B cell (primary cell): ENCODE measurements around the gene SLC24A3. TPM values are rescaled to one million over a fixed set of nuclear protein-coding genes. Genes with fewer than 3 reads are reported as not detected.

Source experiments
- ATAC-seq: fragments of 200-7000 bp; cut with Tn5 transposase; one replicate; pipeline ENCODE4 v1.10.0; 2021; ENCODE audit warnings: low read depth, mild to moderate bottlenecking, moderate number of reproducible peaks, moderate library complexity
- CTCF ChIA-PET: fragments of 350-600 bp; sonication (Branson Sonifier 250); formaldehyde crosslinking; loops from one replicate; lab custom pipeline; 2021; ENCODE audit warnings: antibody characterized with exemption, inconsistent platforms; lab: Charles Lee
- POLR2A ChIA-PET: fragments of 350-600 bp; sonication (Branson Sonifier 250); formaldehyde crosslinking; loops from one replicate; lab custom pipeline; 2021; ENCODE audit warnings: antibody characterized with exemption; lab: Charles Lee
- DNase-seq: peaks from one replicate; pipeline ENCODE4 v3.0.0; 2013
- H2AFZ ChIP-seq: 2 replicates; pipeline ENCODE4 v1.6.1; 2012; ENCODE audit warnings: mild to moderate bottlenecking, low read depth, low read length; ENCODE audit not compliant: insufficient read depth, poor library complexity, severe bottlenecking
- H3K27ac ChIP-seq, 2 donors: 1 replicate in 1 of 2; 2 replicates in 1 of 2; pipeline ENCODE4 v1.5.1; 2012 to 2013; ENCODE audit warnings: low read length in 2 of 2, mild to moderate bottlenecking in 2 of 2, moderate library complexity in 1 of 2
- H3K27me3 ChIP-seq, 4 experiments: fragments of 200-600 bp in 1 of 4; sonication (generic) in 1 of 4; replicated peaks in 1 of 4; 1 replicate in 2 of 4; 2 replicates in 2 of 4; pipeline versions ENCODE4 v1.6.1 to v1.7.0; 2013 to 2016; ENCODE audit warnings: low read length in 3 of 4, mild to moderate bottlenecking in 2 of 4, mixed read lengths in 1 of 4, moderate library complexity in 1 of 4; ENCODE audit not compliant: insufficient read depth in 4 of 4, control insufficient read depth in 3 of 4; ENCODE audit errors: control extremely low read depth in 1 of 4
- H3K36me3 ChIP-seq, 2 experiments: replicated peaks in 1 of 2; 1 replicate in 1 of 2; 2 replicates in 1 of 2; pipeline versions ENCODE4 v1.6.1 to v1.7.1; 2013; ENCODE audit warnings: low read length in 1 of 2; ENCODE audit not compliant: insufficient read depth in 2 of 2, control insufficient read depth in 1 of 2; ENCODE audit errors: control extremely low read depth in 1 of 2, extremely low read depth in 1 of 2
- H3K4me1 ChIP-seq, 2 donors: fragments of 200-600 bp in 1 of 2; sonication (generic) in 1 of 2; 1 replicate in 1 of 2; 2 replicates in 1 of 2; pipeline versions ENCODE4 v1.5.1 to v1.6.1; 2013 to 2017; ENCODE audit warnings: low read length in 2 of 2; ENCODE audit not compliant: control insufficient read depth in 2 of 2, insufficient read depth in 2 of 2
- H3K4me2 ChIP-seq: replicated peaks from 2 replicates; pipeline ENCODE3; 2012; ENCODE audit warnings: mild to moderate bottlenecking, low read depth, low read length; ENCODE audit not compliant: poor library complexity, severe bottlenecking
- H3K4me3 ChIP-seq, 5 experiments: fragments of 200-600 bp in 1 of 5; sonication (generic) in 1 of 5; 1 replicate in 3 of 5; 2 replicates in 2 of 5; pipeline versions ENCODE4 v1.5.1 to v1.7.0; 2011 to 2016; ENCODE audit warnings: low read length in 4 of 5, mild to moderate bottlenecking in 4 of 5, low read depth in 2 of 5, control low read depth in 1 of 5, moderate library complexity in 1 of 5; ENCODE audit not compliant: insufficient read depth in 1 of 5; ENCODE audit errors: control extremely low read depth in 1 of 5, extremely low read depth in 1 of 5
- H3K79me2 ChIP-seq: fragments of 200-600 bp; sonication (generic); one replicate; pipeline ENCODE4 v1.6.0; 2016; ENCODE audit warnings: low read length; ENCODE audit not compliant: control insufficient read depth, insufficient read depth
- H3K9ac ChIP-seq: fragments of 200-600 bp; sonication (generic); 2 replicates; pipeline ENCODE4 v1.6.1; 2017; ENCODE audit warnings: mild to moderate bottlenecking, low read length, moderate library complexity
- H3K9me3 ChIP-seq, 3 donors: one replicate each; pipeline versions ENCODE4 v1.6.1 to v1.7.1; 2013; ENCODE audit warnings: low read length in 2 of 3; ENCODE audit not compliant: control insufficient read depth in 2 of 3, insufficient read depth in 1 of 3; ENCODE audit errors: control extremely low read depth in 1 of 3
- H4K20me1 ChIP-seq: 2 replicates; pipeline ENCODE4 v1.6.0; 2012; ENCODE audit warnings: mild to moderate bottlenecking, low read length; ENCODE audit not compliant: insufficient read depth, control insufficient read depth, poor library complexity, severe bottlenecking
- H3K27ac Mint-ChIP-seq: one replicate; pipeline ENCODE4 v1.8.0; 2021; ENCODE audit warnings: mixed read lengths
- H3K27me3 Mint-ChIP-seq: one replicate; pipeline ENCODE4 v1.8.0; 2021; ENCODE audit warnings: mixed read lengths
- H3K4me1 Mint-ChIP-seq: one replicate; pipeline ENCODE4 v1.8.0; 2021; ENCODE audit warnings: mixed read lengths
- H3K4me3 Mint-ChIP-seq: one replicate; pipeline ENCODE4 v1.8.0; 2021; ENCODE audit warnings: mixed read lengths
- H3K9me3 Mint-ChIP-seq: one replicate; pipeline ENCODE4 v1.8.0; 2022; ENCODE audit warnings: mixed read lengths; ENCODE audit not compliant: insufficient read depth
- EZH2 ChIP-seq: IDR thresholded peaks from 2 replicates; pipeline ENCODE4 v1.6.1; 2012; ENCODE audit warnings: borderline replicate concordance, low read depth, mild to moderate bottlenecking, moderate library complexity, low read length; ENCODE audit not compliant: insufficient read depth, poor library complexity, severe bottlenecking
- WGBS: methylation state at CpG from one replicate; pipeline ENCODE4 v1.1.5; 2013; ENCODE audit warnings: missing lambda C conversion rate; ENCODE audit not compliant: insufficient coverage; 5-methylcytosine and 5-hydroxymethylcytosine counted together
- intact Hi-C: fragments of 100-400 bp; cut with micrococcal nuclease; formaldehyde crosslinking; loops from one replicate; pipeline ENCODE4 v1.10.0; 2022
- polyA plus RNA-seq: library from polyadenylated mRNA; depleted of rRNA; stranded (reverse); fragments of >200 nt; gene quantifications from 2 replicates; pipeline ENCODE4 v1.2.3, GENCODE V29; 2012
- total RNA-seq, 2 donors: library from RNA; stranded (reverse); fragments of 120-200 nt in 1 of 2; gene quantifications; 1 replicate in 1 of 2; 2 replicates in 1 of 2; pipeline versions ENCODE4 v1.2.3 to v1.2.4, GENCODE V29; 2013 to 2022
- TF ChIP-seq, protein P1 (sequence below): fragments of 200-600 bp; IDR thresholded peaks from one replicate; pipeline ENCODE4 v1.8.0; 2022; ENCODE audit warnings: antibody characterized with exemption, mild to moderate bottlenecking

Gene SLC24A3
- total and polyA plus RNA-seq, 2 donors (not counting 1 experiment from before 2014, with no cell fraction given), result not detected

DNA sequence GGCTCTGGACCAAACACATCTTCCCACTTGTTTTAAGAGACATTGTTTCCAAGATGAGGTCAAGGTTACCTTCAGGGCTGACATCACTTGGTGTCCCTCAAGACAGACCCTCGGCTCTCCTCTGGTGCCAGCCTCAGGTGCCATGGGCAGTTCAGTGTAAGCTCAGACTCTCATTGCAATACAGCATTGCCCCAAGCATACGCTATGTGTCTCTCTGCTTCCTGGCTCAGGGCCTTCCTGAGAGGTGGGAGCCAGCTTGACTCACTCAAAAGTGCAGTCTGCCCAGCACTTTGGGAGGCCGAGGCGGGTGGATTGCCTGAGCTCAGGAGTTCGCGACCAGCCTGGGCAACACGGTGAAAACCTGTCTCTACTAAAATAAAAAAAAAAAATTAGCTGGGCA, 51.7 kb downstream of the SLC24A3 start:
- no peaks in the 10 kb centered on the region for H3K4me1 Mint-ChIP-seq
- Histone ChIP-seq H3K27me3 (peaks cover 0 to 3% (median 1%) of the 10 kb centered on the region in 4 experiments), H3K79me2 (no peaks in the 10 kb centered on the region), H3K4me1 (no peaks in the 10 kb centered on the region), H2AFZ (no peak overlapping the region), H3K9me3 (peaks cover 0 to 2% (median 0%) of the 10 kb centered on the region in 3 donors), H3K9ac (no peak overlapping the region), H3K4me2 (no peak overlapping the region), H3K4me3 (no peak overlapping the region), H4K20me1 (no peaks in the 10 kb centered on the region), H3K36me3 (no peaks in the 10 kb centered on the region), H3K27ac (no peak overlapping the region)
- peaks cover 3% of the 10 kb centered on the region for H3K9me3 Mint-ChIP-seq
- DNase-seq, result no peak
- H3K27ac Mint-ChIP-seq, result no peak overlapping the region
- ChIA-PET POLR2A (no interaction called here), CTCF (interaction anchor here (1.0 kb wide), 1 partner anchor 364 kb away, joined by 3 read pairs; no protein-coding TSS in a partner anchor)
- TF ChIP-seq, protein P1, sequence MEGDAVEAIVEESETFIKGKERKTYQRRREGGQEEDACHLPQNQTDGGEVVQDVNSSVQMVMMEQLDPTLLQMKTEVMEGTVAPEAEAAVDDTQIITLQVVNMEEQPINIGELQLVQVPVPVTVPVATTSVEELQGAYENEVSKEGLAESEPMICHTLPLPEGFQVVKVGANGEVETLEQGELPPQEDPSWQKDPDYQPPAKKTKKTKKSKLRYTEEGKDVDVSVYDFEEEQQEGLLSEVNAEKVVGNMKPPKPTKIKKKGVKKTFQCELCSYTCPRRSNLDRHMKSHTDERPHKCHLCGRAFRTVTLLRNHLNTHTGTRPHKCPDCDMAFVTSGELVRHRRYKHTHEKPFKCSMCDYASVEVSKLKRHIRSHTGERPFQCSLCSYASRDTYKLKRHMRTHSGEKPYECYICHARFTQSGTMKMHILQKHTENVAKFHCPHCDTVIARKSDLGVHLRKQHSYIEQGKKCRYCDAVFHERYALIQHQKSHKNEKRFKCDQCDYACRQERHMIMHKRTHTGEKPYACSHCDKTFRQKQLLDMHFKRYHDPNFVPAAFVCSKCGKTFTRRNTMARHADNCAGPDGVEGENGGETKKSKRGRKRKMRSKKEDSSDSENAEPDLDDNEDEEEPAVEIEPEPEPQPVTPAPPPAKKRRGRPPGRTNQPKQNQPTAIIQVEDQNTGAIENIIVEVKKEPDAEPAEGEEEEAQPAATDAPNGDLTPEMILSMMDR, result no peak
- TF ChIP-seq EZH2, result no peak
- no peak overlapping the region for H3K4me3 Mint-ChIP-seq
- 93% methylated on average over 2 of the region's 7 CpGs for WGBS
- intact Hi-C loops, result no loop called here
- peaks cover 11% of the 10 kb centered on the region for H3K27me3 Mint-ChIP-seq
- no peak for ATAC-seq

DNA sequence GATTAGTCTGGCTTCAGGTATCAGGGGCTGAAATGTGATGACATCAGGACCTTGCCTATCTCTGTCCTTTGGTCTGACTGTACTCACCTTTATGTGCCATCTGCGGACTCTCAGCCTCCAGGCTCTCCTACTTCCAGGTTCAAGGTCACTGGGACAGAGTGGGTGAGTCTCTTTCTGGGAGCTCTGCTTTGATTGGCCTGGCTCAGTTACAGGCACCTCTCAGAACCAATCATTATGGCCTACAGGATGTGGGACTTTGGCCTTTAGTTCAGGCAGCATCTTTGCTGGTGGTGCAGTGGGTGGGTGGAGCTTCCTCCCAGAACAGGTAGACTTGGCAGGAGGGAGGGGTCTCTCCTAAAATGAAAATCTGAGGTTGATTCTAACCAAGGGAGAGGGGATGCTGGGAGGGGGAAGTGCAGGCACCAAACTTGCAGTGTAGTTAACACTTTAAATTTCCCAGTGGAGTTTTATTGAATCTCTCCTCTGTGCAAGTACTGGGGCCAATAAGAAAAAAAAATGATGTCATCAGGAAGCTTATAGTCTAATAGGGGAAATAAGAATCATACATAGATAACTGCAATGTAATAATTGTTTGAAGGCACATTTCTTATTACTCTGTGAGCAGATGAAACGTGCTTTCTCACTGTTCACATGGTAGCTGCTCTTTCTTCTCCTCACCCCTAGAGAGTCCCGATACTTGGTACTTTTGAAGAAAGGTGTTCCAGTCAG, 53.4 kb downstream of the SLC24A3 start:
- H3K4me3 ChIP-seq, result no peak overlapping the region
- Mint-ChIP-seq H3K27me3 (peaks cover 16% of the 10 kb centered on the region), H3K4me3 (no peak overlapping the region), H3K27ac (no peak overlapping the region), H3K4me1 (no peaks in the 10 kb centered on the region), H3K9me3 (peaks cover 3% of the 10 kb centered on the region)
- intact Hi-C loops, result no loop called here
- peaks cover 0 to 2% (median 0%) of the 10 kb centered on the region in 3 donors for H3K9me3 ChIP-seq
- H3K27ac ChIP-seq, result no peak overlapping the region
- ChIA-PET CTCF (no interaction called here), POLR2A (no interaction called here)
- no peaks in the 10 kb centered on the region for H4K20me1 ChIP-seq
- ATAC-seq (no peak), DNase-seq (no peak)
- WGBS, result 100% methylated on average over 1 of the region's 3 CpGs
- TF ChIP-seq EZH2, result no peak
- TF ChIP-seq, protein P1, result no peak
- H3K27me3 ChIP-seq, result peaks cover 0 to 8% (median 1%) of the 10 kb centered on the region in 4 experiments
- no peaks in the 10 kb centered on the region for H3K4me1 ChIP-seq
- no peaks in the 10 kb centered on the region for H3K79me2 ChIP-seq
- no peak overlapping the region for H2AFZ ChIP-seq
- no peak overlapping the region for H3K4me2 ChIP-seq
- no peaks in the 10 kb centered on the region for H3K36me3 ChIP-seq
- H3K9ac ChIP-seq, result no peak overlapping the region
